GM21619 (cell line): Measurements from ENCODE around the gene FRK.
A peak's percentile ranks its signal among the peaks of the same experiment; 100 is the strongest.
"Not testable (repeated sequence)": the region's sequence is repeated elsewhere in the genome, so short reads cannot be mapped to it uniquely, and the experiment has no call there.

Experiments used
- ATAC-seq: cut with Tn5 transposase; IDR thresholded peaks from one replicate; pipeline ENCODE4 v1.9.1; 2021; ENCODE audit not compliant: unreplicated experiment

The FRK gene

DNA sequence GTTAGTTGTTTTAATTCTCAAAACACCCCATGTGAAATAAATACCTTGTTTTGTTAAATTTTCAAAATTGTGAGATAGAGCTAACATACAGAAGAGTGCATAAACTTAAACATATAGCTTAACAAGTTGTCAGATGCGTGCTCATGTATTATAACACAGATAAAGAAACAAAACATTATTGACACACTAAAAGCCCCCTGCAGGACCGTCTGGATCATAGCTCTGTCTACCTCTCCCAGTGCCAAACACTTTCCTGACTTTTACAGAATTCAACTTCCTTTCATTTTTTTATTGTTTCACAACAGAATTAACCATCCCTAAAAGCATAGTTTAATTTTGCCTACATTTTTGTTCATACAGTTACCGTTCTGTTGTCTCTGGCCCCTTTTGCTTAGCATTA, 17.8 kb upstream of the FRK start:
- no peak for ATAC-seq

DNA sequence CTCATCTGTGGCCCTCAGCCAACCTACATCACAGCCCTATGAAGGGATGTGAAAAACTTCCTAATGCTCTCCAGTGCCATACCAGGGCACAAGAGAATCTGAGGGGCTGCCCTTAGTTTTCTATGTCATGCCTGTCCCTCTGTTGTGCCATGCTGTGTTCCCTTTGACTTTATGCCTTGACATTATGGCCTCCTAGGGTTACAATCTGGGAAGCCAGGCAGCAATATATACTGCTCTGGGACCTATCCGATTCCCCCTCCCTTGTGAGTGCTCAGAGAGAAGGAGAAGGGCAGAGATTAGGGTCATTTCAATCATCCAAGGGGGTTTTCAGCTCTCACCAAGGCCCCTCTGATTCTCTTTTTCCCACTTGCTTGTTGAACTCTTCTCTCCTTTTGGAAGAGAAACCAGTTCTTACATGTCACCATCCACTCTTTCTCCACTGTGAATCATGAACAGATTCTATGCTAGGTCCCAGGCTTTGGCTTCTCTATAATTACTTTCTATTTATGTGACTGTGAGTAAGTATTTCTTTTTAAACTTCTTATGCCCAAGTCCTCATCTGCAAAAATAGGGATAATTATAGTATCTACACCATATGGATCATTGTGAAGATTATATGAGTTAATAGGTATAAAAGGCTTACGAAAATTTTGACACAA, 14.2 kb upstream of the FRK start:
- ATAC-seq = no peak

DNA sequence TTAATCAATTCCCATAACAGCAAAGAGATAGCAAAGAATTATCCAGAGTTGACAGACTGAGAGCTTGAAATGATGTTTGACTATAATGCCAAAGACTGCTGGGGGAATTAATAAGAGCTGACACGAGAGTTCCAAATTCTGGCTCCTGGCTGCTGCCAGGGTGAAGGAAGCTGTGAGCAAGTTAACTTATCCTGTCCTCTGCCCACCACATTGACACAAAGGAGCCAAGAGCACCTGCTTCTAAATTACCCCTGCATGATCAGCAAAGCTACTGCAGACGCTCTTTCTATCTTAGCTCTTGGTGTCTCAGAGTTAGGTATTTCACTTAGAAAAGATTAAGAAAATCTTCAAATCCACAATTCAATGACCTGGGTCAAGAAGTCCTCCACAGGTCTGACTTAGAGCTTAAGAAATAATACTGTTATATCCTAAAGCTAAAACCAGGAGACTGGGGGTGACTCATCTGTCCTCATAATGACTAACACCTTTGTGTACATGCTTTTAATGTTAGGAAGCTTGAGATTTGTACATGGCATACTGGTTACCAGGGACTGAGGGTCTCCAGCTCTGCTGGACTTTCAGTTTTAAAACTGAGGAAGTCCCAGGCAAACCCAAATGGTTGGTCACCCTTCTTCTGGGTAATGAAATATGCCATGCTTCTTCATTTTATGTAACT, 13.2 kb upstream of the FRK start:
- ATAC-seq = no peak

DNA sequence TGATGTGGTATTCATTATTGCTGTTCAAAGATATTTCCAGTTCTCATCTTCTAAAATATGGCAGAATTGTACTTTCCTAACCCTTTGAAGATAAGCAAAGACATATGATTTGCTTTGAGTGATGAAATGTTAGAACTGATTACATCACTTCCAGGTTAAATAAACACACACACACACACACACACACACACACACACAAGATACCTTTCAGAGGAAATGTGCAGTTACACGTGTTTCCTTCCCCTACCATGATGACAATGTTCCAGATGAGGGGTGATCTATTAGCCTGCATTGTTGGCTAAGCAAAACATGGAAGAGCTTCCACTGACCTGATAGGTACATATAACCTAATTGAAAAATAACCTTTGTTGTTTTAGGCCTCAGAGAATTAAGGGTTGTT, 11.7 kb upstream of the FRK start:
- ATAC-seq = no peak

DNA sequence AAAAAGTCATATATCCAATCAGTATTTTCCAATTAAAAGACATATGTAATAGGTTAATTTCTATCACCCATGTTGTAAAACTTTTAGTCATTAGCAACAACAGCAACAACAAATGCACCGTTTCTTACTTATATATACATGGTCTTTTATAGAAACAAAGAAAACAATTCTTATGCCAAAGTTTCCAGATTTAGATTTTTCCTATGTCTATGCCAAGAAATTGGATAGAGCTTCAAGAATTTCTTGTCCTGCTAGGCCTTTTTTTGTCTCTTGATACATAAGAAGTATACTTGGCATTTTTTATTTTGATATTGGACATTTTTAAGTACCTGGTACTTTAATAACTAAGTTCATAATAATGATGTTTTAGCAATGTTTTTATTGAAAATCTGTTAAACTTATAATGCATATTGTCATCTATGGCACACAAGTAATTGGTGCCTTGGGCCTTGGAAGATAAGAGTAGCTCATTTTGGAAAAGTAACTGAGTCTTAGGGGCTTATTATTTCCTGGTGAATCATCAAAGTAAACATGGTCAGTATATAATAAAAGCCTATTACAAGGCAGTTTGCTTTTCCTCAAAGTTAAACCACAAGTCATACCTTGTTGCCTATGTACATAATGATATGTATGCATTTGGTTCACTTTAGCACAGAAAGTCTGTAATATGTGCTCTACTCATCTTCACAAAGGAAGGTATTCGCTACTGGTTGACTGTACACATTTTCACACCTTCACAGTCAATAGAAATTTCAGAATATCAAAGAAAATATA, 10.1 kb upstream of the FRK start:
- no peak for ATAC-seq

DNA sequence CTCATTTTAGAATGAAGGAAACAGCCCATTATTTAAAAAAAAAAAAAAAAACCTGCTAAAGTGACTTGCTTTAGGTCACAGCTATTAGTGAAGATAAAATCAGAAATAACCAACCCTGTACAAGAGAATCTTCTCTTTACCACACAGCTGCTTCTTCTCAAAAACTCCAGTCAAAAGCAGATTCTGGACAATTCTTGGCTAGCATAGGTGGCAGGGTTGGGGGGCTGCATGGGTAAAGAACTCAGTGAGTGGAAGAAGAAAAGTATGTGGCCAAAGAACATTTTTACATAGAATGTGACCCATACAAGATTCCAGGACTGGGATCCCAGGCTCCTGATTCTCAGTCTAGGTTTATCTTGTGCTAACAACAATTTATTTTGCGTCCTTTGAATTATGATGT, 9.4 kb upstream of the FRK start:
- no peak for ATAC-seq

DNA sequence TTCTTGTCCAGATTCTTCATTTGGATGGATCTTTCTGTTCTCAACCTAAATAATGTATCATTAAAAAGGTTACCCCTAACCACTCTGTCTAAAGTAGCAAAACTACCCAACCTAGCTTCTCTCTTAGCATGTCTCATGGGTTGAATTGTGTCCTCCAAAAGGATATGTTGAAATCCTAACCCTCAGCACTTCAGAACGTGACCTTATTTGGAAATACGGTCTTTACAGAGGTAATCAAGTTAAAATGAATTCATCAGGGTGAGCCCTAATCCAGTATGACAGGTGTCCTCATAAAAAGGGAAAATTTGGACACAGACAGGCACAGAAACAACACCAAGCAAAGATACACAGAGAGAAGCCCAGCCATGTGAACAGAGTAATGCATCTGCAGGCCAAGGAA, 6.1 kb upstream of the FRK start:
- no peak for ATAC-seq

DNA sequence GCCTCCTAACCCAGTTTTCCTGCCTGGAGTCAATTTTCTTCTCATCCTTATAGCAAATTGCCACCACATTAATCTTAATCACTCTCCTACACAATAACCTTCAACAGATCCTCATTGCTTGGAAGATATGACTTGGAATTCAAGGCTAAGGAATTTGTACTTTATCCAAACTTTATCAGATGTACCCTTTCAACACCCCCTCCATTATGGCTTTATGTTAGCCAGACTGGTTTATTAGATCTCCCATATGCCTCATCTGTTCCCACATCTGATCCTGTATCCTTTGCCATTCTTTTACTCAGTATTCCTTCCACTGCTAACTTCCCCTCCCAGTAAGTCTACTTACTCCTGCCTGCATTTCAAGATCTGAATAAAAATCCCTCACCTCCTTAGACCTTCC, 4.0 kb upstream of the FRK start:
- no peak for ATAC-seq

DNA sequence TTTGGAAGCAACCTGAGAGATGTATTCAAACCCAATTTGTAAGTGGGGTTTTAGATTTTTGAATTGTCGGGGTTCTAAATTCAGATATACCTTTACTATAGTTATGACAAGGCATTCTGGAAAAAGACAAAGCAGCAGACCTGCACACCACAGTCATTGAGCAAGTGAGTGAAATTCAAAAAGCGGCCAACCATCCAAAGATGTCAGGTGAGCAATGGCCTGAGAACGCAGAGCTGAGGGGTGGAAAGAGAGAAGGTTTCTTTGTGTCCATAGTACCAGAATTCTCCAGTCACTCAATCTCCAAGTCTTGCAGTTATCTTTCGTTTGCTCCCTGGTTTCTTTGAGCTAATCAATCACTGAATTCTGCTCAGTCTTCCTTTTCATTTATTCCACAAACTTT, 1.8 kb upstream of the FRK start:
- no peak for ATAC-seq

DNA sequence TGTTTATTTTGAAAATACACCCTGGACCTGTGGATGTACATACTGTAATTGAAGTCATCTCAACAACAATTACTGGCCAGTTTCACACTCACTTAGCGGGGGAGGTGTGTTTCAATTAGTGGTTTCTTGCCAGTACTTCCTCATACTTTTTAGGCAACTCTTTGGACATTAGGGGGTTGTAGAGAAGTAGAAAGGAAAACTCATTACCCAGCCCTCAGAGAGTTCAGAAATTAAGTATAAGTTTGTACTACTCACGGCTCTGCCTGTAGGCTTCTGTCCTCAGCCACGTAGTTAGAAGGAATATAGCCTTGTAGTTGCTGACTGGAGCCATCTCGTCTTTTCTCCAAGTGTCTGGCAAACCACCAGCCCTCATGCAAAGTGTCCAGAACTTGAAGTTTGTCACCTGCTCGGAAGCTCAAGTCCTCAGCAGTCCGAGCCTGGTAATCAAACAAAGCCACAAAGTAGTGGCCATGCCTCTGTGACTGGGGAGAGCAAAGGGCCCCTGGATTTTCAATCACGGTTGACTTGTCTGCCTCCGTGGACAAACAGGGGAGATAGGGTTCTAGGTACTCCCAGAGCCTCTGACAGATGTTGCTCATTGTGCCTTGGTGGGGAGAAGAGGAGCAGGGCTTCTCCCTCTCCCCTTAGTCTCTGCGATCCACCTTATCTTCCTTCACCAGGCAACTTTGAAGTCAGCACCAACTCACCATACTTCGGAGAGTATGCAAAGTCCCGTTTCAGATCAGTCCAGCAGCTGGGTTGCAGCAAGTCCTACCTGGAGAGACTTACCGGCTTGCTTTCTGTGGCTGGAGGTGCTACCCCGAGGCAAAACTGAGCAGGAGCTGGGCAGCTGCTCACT, 749 bp downstream of the FRK start:
- peak; percentile 62 for ATAC-seq

DNA sequence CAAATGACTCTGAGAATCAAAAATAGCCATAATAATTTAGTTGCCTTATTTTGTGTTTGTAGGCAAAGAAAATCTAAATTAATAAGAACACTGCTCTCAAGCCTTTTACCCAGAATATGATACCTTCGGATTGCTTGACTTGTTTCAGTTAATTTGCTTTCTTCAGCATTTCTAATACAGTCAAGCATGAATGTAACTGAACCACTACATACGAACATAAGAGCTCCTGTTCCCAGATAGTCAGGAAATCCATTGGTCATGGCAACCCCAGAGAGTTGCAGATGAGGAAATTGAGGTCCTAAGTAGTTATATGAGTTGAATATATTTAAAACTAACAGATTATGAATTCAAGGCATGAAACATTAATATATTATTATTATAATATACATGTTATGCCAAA, 2.9 kb downstream of the FRK start:
- no peak for ATAC-seq

DNA sequence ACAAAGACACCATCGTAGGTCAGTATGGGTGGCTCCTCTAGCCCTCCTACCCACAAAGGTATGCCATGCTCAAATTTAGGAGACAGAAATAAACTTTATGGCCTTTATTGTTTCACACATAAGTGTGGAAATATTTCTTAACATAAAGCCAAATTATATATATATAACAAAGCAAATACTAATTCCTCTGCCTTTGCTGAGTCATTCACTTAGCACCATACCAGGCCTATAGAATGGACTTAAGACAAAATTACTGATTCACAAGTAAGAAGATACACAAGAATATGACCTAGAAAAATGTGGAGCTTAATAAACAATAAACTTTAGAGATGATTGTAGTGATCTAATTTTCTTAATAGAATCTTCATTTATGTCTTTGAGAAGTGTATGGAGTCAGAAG, 5.2 kb downstream of the FRK start:
- no peak for ATAC-seq

DNA sequence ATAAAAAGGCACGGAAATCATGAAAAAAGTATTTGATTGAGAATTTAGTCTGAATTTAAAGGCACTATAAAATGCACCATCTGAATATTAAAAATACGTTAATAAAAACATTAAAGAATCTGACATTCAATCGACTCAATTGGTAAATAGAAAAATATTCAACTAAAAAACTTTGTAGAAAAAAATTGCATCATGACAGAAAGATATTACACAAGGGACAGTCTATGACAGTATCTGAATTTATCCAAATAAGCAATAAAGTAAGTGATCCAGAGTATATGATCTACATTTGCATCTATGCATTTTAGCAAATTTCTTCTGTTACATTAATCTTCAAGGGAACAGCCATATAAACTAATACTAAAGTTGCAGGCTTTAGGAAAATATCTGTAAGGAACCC, 9.4 kb downstream of the FRK start:
- no peak for ATAC-seq

DNA sequence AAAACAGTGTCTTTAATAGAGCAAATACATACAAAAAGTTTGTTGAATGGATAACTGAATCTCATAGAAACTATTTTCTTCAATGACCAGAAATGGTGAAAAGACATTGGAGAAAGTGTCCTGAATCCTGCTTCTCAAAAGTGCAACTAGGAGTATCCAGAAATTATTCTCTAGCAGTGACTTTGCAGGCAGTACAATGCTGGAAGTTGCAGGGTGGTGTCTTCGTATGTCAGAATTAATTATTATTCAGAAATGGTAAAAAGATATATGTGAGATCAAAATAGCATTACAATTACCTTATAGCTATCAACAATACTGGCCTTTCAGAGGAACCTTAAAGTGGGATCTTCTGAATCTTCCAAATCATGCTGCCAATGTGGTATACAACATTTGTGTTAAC, 10.0 kb downstream of the FRK start:
- ATAC-seq = no peak

DNA sequence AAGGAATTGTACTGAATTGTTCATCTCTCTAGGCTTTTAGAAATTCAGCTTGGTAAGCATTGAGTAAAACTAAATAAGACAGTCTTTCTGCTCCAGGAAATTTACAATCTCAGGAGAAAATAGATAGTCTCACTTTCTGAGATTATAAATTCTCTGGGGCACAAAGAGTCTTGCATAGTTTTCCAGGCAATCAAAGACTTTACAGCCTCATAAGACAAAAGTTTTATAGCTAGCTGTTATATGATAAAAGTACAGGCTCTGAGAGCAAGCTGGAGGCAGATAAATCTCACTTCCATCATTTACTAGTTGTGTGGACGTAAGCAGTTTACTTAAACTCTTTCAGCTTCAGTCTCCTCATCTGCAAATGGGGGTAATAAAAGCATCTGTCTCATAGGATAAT, 11.4 kb downstream of the FRK start:
- no peak for ATAC-seq

DNA sequence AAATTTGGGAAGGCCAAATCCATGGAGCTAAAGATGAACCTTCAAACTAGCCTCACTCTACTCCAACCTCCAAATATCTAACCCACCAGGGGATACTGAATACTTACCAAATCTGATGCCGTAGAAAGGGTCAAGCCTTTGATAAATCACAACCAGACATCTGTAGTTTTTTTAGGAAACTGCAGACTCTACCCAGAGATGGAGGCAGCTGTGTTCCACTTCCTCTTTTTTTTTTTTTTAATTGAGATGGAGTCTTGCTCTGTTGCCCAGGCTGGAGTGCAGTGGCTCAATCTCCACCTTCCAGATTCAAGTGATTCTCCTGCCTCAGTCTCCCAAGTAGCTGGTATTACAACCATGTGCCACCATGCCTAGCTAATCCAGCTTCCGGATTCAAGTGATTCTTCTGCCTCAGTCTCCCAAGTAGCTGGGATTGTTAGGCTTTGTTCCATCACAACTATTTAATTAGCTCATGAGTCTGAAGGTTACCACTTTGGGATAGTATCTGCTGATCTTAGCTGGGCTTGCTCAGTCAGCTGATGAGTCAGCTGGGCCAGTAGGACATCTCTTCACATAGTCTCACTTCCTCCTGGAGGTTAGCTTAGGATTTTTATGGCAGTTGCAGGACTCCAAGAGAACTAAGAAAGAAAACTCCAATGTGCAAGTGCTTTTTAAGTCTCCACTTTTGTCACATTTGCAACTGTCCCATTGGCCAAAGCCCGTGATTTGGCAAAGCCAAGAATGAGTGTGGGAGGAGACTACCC, 13.3 kb downstream of the FRK start:
- peak; percentile 71 for ATAC-seq

DNA sequence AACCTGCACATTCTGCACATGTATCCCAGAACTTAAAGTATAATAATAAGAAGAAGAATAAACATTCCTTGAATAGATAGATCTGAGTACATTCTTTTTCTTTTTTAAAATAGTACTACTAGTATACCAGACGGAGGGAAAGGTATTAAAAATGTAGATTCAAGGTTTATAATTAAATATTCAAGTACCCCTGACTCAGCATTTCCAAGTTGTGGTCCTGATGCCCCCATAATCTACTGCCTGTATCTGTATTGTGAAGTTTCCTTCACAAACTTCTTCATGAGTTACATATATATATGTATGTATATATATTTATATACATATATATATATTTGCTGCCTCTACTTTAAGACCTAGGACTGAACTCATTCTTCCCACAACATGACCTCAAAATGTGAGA, 14.0 kb downstream of the FRK start:
- no peak for ATAC-seq

DNA sequence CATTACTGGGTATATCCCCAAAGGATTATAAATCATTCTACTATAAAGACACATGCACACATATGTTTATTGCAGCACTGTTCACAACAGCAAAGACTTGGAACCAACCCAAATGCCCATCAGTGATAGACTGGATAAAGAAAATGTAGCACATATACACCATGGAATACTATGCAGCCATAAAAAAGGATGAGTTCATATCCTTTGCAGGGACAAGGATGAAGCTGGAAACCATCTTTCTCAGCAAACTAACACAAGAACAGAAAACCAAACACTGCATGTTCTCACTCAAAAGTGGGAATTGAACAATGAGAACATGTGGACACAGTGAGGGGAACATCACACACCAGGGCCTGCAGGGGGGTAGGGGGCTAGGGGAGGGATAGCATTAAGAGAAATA, 14.4 kb downstream of the FRK start:
- not testable (repeated sequence) for ATAC-seq

DNA sequence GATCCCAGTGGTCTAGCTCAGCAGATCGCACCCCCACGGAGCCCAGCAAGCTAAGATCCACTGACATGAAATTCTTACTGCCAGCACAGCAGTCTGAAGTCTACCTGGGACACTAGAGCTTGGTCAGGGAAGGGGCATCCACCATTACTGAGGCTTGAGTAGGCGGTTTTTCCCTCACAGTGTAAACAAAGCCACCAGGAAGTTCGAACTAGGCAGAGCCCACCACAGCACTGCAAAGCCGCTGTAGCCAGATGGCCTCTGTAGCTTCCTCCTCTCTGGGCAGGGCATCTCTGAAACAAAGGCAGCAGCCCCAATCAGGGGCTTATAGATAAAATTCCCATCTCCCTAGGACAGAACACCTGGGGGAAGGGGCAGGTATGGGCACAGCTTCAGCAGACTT, 18.8 kb downstream of the FRK start:
- ATAC-seq = no peak

DNA sequence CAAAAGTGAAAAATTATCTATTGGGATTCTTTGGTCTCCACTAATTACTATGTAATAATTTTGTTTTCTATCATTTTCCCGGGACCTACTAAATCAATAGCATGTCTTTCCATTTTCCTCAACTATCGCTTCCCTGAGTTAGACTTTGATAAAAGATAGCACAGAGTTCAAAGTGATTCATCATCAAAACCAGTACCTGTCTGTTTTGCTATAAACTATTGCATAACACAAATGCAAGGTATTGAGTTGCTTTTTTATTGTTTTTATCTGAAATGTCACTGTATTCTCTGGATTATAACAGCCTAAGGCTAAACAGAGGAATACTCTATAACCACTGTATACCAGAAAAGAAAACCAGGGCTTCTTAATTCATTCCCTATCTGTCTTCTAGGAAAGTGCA, 19.7 kb downstream of the FRK start:
- no peak for ATAC-seq

DNA sequence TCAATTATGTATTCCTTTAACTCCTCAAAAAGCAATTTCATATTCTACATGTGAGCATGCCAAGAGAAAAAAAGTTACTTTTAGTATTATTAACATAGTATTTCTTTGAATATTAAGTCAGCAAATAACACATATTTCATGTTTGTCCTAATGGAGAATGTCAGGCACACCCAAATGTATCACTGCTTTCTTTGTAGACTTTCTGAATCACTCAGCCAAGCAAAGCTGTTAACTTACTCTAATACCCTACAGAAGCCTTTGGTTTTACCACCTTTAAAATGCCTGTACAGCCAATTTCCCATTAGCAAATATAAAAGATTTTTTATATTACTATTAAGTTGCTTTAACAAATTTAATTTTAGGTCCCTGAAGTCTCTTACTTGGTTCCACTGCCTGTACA, 23.8 kb downstream of the FRK start:
- ATAC-seq = no peak
